Activated gamma-delta T cell treated with anti-CD3 and anti-CD28 coated beads, Interleukin-2, amount 50 U/mL, for 16 hours (primary cell): ENCODE measurements around the gene TPK1.

Experiments used
- DNase-seq: peaks from one replicate; pipeline ENCODE4 v3.0.0-alpha.2; 2020; ENCODE audit warnings: low read depth

TPK1 gene

DNA sequence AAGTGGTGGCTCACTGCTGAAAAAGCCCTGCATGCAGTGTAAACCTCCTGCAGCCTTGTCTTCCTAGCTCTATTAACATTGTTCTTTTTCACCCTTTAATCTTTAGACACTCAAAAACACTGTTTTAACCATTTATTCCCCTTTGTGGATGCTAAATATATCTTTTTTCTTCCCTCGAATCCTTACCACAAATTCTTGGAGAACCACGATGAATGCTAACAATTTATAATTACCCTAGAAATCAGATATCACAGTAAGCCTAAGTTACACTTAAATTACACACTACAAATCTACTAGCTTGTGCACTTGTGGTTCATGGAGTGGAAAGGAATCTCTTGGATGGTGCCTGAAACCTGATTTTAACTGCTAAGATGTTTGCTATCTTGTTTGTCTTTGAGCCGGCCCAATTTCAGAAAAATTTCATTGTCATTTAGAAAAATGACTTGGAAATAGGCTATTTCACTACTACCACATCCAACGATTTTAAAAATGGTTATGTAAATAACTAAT is 307.3 kb downstream of the TPK1 start:
- no peak for DNase-seq

DNA sequence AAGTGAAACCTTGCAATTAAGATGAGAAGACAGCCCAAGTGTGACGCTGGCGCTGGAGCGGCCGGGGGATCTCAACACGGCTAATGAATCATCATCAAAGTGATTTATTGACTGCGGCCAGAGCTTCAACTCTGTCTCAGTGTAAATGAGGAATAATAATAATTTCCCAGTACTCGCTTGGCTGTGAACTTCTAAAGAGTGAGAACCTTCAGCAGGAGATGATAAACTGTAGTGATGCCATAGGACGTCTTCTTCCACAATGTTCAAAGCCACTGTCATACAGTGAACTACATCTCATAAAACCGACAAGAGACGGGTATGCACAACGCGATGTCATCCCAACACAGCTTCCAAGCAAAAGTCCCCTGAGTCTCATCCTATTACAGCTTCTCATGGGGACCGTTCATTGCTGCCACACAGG is 308.8 kb downstream of the TPK1 start:
- DNase-seq, result no peak

- DNase-seq, result no peak
These were observed 309.9 kb downstream of the TPK1 start for GRCh38 chr7:144525956-144526355.

DNA sequence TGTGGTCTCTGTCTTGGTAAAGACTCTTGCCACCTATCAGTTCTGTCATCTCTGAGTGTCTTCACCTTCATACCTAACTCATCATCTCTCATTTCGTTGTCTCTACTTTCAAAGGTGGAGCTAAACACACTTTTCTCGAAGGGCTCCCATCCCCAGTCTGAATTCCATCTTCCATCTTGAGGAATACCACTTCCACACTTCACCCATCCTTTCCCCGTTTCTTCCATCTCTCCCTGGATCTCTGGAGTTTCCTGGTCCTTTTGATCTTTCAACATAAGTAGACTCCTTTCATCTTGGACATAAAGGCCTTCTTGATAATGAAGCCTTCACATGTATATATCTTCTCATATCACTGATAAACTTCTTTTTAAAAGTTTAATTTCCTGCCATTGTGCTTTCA is 311.6 kb downstream of the TPK1 start:
- no peak for DNase-seq

GRCh38 chr7:144523621-144524020 is 312.2 kb downstream of the TPK1 start:
- no peak for DNase-seq

DNA sequence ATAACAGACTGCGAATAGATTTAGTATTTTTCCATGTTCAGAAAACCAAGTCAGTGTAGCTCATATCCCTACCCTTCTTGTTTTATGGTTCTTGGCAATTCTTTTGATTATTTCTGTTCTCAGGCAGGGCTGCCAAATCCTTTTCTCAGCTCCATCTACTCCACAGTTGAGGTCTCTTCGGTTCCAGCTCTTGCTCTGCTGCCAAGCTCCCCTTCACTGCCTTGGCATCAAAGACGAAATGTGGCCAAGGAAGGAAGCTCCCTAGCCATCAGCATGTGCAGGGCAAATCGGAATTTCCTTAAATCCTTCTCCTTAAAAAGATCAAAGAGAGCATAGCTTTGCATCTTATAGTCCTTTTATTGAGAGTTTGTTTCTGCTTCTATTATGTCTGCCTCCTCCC is 315.9 kb downstream of the TPK1 start:
- no peak for DNase-seq

GRCh38 chr7:144518360-144518759 is 317.5 kb downstream of the TPK1 start:
- no peak for DNase-seq

- DNase-seq, result no peak
These were observed 318.1 kb downstream of the TPK1 start for GRCh38 chr7:144517749-144518148.

DNA sequence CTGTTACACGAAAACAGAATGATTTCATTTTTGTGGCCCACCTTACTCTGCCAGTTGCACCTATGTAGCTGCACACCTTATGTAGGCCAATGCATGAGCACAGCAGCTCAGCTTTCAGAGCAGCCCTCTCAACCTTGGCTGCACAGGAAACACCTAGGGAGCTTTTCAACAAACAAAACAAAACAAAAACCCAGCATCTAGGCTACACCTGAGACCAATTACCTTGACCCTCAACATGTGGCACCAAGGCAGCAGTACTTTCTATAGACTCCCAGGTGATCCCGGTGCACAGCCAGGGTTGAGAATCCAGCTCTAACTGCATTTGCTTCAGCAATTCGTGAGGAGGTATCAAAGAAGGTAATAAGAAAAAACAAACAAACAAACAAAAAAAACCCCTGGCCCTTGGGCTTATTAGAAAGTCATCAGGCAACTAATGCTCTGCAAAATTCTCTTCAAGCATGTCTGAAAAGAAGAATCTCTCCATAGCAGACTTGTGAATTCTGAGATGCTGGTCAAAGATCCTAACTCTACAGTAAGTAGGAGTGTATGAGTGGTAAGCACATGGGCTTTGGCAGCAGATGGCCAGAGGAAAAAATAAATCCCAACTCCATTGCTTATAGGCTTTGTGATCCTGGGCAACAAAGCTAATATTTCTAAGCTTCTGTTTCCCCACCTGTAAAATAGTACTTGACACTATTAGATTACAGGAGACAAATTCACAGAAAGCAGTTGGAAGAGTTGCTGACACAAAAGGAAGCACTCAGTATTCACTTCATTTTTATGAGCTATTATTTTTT is 318.9 kb downstream of the TPK1 start:
- no peak for DNase-seq

- DNase-seq, result no peak
These were observed 322.5 kb downstream of the TPK1 start for GRCh38 chr7:144513334-144513733.

- no peak for DNase-seq
These were observed 325.2 kb downstream of the TPK1 start for GRCh38 chr7:144510621-144511020.

GRCh38 chr7:144508702-144509101 is 327.2 kb downstream of the TPK1 start:
- no peak for DNase-seq

DNA sequence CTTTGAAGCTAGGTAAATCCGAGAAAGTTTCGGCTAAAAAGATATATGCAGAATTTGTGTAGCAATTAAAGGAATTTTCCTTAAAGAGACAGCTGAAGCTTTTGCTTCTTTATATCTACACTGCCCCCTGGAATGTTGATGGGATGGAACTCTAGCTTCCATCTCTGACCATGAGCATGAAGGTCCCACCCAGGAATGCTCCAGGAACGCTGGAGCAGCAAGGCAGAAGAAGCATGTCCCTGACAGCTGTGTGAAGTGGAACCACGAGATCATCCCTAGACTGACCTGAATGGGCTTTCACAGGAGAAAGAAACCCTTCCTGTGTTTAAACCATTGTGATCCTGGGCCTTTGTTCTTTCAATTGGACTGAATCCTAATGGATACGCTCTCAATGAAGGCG is 332.6 kb downstream of the TPK1 start:
- no peak for DNase-seq

DNA sequence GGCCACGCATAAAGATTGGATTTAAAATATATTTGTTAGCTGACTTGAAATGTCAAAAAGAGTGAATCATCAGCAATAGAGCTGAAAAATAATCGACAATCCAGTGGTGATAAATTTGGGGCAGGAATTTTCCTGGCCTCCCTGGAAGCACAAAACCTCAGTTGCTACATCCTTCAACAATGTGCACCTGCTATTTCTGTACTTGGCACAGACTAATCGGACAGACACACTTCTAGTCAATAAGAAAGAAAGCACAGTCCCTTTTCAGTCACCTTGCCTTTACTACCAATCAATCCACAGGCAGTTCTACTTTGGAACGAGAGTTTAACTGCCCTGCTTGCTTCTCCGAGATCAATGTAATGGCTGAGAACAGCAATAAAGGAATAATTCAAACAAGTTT is 335.6 kb downstream of the TPK1 start:
- no peak for DNase-seq

GRCh38 chr7:144497282-144497681 is 338.6 kb downstream of the TPK1 start:
- no peak for DNase-seq

DNA sequence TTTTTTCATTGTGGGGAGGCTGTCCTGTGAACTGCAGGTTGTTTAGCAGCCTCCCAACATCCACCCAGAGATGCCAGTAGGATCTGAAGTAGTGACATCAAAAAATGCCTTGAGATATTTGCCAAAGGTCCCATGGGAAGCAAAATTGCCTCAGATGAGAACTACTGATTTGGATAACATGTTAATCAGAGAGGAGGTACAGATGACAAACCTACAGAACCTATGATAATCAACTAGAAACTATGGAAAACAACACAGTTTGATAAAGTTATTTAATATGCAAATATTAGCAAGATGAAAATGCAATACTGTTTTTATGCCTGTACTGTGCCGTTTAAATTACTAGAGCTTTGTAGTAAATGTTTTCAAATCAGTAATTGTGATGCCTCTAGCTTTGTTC is 341.5 kb downstream of the TPK1 start:
- no peak for DNase-seq

- no peak for DNase-seq
These were observed 346.3 kb downstream of the TPK1 start for GRCh38 chr7:144489504-144489903.

DNA sequence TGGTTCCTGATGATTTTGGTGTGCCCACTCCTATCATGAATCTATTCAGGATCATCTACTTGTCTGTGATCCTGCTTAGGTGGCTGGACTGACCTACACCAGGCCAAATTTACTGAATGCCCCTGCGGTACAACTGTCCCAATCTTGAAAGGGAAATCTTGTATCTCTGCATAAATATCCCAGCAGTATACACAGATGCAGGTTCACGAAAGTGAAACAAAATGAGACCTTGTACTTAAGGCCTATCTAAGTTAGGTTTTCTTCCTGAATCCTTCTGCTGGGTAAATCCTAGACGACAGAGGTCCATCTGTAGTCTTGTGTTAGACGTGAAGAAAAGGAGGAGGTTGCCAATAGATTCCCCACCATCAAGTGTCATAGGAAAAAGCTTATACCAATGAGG is 346.9 kb downstream of the TPK1 start:
- no peak for DNase-seq

- DNase-seq, result no peak
These were observed 348.0 kb downstream of the TPK1 start for GRCh38 chr7:144487901-144488300.

- no peak for DNase-seq
These were observed 351.4 kb downstream of the TPK1 start for GRCh38 chr7:144484445-144484844.

- no peak for DNase-seq
These were observed 352.7 kb downstream of the TPK1 start for GRCh38 chr7:144483189-144483588.

GRCh38 chr7:144481833-144482232 is 354.0 kb downstream of the TPK1 start:
- no peak for DNase-seq

DNA sequence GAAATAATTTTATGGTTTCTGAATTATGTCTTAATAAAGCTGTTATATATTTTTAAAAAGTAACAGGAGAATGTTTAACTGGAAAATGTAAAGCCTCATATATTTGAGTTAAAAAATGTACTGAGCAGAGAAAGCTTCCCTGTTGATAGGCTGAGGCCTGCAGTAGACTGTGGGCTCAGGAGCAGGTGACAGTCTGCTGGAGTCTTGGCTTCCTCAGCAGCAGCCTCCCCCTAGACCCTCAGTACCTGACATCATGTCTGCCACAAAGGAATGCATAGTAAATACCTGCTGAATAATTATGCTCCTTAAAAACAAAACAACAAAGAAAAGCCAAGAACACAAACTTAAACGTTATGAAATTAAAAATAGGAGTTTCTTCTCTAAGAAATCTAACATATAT is 358.5 kb downstream of the TPK1 start:
- no peak for DNase-seq
